Stimulated activated CD8-positive, alpha-beta memory T cell treated with anti-CD3 and anti-CD28 coated beads, Interleukin-7, amount 100 ng/mL, for 48 hours (primary cell): ENCODE results near the gene TAOK3.
"Not testable (repeated sequence)": the region's sequence is repeated elsewhere in the genome, so short reads cannot be mapped to it uniquely, and the experiment has no call there.

Source experiments
- DNase-seq, 2 donors: peaks; one replicate each; pipeline ENCODE4 v3.0.0-alpha.2; 2020; ENCODE audit warnings: low read depth in 1 of 2; ENCODE audit errors: extremely low read depth in 1 of 2

TAOK3 gene

DNA sequence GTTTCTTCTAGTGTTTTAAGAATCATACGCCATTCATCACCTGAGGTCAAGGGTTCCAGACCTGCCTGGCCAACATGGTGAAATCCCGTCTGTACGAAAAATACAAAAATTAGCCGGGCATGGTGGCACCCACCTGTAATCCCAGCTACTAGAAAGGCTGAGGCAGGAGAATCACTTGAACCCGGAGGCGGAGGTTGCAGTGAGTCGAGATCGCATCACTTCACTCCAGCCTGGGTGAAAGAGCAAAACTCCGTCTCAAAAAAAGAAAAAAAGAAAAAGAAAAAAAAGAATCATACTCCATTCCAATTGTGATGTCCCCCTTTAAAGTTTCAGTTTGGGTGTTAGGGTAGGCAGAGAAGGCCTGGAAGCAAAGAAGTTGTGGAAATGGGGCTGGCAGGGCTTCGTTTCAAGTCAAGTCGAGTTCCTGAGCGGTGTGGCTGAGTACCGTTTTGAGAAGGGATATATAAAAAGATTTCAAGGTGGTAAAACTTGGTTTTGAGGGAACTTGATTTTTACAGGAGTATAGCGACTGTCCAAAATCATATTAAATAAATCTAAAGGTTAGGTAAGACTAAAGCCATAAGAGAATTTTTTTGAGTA lies 1.5 kb upstream of the TAOK3 start:
- no peak for DNase-seq

DNA sequence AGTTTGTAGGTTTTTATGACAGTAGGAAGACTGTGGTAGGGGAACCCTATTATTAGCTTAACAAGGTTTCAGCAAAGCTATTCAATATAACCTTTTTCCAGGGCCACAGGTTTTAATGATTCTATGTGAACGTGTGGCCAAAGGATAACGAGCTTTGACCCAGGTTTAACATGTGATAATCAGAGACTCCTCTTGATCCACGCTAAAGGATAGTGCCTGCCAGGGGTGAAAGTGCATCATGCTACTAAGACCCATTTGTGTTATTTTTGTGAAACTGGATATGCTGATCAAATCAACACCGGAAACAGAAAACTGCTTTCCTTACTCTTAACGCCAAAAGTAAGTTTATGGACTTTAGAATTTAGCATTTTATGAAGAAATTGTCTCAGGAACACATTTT lies 909 bp upstream of the TAOK3 start:
- no peak for DNase-seq

DNA sequence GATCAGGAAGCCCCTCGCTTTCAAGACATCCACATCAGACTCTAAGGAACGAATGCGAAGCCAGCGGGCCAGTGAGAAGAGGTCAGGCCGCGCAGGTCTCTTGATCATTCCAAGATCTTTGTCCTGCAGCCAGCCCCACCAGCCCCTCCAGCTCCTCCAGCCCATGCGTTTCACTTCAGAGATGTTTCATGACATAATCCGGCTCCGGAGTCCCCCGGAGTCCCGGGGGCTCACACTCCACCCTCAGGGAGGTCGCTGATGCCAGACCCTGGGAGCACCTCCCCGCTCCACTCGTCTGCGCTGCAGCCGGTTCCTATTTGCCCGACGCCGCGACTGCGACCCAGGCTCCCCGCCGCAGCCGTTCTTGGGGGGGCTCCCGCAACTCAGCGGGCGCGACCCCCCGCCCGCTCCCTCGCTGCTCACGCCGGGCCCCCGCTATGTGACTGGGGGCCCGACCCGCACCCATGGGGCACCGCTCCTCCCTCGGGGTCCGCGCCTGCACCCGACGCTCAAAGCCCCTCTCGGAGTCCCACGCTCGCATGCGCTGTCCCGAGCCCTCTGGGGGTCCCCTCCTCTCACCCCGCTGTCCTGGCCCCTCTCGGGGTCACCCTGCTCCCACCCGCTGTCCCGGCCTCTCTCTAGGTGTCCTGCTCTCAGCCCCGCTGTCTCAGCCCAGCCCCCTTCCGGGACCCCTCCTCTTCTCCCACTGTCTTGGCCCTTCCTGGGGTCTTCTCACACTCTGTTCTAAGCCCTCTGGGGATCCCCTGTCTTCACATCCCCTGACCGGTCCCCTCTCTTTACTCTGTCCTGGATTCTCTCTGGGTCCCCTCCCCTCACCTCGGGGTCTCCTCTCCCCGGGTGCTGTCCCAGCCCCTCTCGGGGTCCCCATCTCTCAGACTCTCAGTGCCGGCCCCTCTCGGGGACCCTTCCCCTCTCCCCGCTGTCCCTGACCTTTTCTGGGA lies 1.1 kb downstream of the TAOK3 start:
- no peak for DNase-seq

DNA sequence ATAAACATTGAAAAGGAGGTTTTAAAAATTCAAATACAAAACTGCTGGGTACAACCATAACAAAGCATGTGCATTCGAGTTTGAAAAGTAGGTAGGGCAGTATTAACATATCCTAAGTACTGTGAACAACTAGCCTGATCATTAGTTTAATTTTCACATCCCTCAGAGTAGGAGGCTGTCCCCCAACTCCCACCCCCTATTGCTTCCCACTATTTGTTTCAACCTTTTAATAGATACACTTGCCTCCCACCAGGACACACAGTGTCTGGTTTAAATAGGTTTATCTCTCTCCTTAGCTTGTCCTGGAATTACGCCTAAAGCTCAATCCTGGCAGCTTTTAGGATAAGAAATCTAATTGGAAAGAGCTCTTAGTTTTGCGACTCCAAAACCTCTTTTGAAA lies 2.1 kb downstream of the TAOK3 start:
- DNase-seq: no peak

DNA sequence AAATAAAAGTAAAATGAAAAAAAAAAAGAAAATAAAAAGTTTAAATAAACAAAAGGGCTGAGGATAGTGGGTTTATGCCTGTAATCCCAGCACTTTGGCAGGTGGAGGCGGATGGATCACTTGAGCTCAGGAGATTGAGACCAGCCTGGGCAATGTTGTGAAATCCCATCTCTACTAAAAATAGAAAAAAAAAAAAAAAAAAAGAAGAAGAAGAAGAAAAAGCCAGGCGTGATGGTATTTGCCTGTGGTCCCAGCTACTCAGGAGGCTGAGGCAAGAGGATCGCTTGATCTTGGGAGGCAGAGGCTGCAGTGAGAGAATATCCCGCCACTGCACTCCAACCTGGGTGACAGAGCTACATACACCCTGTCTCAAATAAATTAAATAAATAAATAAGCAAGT lies 3.9 kb downstream of the TAOK3 start:
- no peak for DNase-seq

DNA sequence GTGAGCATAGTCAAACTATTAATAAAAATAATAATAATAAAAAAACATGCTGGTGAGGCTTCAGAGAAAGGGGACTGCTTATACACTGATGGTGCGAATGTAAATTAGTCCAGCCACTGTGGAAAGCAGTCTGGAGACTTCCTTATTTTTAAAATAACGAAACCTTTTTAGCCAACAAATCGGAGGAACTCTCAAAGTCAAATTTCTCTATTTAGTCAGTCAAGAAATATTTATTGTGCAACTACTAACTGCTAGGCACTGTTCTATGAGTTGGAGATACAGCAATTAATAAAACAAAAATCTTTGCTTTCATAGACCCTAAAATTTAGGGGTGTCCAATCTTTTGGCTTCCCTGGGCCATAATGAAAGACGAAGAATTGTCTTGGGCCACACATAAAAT lies 10.8 kb downstream of the TAOK3 start:
- DNase-seq: no peak

DNA sequence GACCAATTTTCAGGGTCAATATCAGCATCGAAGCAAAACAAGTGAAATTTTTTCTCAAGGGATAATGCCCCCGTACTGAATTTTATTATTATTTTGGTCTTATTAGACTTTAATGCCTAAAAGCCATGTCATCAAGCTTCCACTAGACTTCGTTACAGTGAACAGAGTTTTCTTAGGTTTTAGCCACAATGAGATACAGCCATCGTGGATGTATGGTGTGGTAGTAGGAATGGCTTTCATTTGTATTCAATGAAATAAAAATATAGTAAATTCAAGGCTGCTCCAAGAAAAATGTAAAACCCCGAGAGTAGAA lies 11.7 kb downstream of the TAOK3 start:
- no peak for DNase-seq

DNA sequence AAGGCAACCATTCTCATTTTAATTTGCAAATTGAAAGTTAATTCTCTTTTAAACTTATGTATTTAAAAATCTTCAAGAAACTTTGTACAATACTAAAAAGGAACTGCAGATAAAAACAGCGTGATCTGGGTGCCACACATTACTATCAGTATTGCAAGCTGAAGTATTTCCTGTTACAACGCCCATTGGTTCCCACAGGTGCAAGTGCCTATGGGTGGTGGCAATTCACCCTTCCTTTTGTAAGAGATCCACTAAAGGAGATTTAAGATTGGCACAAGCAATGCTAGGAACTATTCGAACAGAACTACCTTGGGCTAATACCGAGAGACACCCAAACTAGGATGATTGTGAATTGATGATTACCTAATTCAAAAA lies 13.2 kb downstream of the TAOK3 start:
- DNase-seq: no peak

DNA sequence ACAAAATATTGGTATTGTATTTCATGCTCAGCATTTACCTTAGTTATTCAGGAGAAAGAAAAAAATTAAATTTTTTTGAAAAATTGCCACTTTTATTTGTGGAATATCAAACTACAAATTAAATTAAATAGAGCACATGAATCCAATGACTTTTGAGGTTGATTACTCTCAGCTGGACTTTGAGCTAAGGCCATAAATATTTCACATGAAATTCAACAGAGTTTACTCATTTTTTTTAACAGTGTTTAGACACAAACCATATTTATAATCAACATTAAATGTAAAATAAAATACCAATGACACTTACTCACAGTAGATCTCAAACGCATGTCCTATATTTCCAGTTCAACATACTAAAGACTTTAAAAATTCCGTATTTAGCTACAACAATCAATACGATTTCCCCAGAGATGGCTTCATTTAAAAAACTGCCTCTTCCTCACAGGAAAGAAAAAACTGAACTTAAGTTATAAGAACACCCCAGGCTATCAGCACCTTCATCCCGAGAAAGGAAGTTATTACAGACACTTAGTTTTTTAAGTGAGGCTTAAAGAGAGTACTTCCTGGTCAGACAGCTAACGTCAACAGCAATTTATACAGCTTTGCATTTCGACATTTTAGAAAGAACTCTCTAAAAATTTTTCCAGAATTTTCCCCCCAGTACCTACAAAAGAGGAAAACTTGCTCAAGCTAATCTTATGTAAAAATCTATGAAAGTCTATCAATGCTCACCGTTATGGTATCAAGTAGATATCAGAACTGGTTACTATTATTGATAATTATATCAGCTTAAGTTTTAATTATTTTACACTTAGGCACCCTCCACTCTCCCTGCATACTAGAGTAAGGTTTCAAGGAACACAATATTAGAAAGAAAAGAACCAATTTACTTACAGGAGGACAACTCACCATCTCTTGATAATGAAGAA lies 13.8 kb downstream of the TAOK3 start:
- DNase-seq: no peak

DNA sequence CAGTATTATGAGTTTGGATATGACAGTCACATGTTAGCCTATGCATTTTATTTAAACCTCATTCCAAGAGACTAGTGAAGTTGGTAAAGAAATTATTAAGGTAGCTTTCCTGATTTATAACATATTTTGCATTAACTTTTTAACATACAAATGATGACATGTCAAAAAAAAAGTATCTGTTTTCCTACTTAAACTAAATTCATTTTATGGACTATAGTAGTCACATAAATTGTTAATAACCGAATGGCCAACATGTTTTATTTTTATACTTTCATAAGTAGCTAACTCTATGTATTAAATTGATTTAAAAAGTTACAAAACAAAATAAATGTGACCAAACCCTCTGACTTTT lies 14.7 kb downstream of the TAOK3 start:
- no peak for DNase-seq

DNA sequence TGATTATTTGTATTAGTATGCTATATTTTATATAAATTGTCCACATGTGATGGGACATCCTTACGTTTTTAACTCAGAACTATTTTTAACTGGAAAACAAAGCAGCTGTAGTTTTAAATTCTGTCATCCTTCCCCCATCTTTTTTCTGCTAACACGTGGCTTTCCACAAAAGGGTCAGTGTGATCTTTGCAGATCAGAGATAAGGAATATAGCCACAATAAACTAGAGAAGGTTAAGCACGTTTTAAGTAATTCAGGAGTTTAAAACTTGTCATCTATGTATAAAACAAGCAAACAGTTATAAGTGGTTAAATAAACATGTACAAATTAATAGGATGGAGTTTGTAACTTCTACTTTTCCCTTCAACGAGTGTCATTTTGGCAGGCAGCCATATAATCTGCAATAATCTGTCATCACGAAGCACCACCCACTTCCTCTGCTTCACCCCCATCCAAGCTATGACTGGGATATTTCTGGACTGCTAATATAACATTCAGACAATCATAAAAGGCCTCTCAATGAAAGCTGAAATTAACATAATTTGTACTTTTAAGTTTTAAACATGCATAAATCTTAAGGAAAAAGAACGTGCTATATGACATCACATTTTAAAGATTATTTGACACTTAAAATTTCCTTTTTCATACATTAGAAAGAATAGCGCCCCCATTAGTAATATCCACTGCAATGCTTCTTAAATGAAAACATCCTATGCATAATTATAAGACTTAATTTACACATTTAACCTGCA lies 15.3 kb downstream of the TAOK3 start:
- DNase-seq: no peak

DNA sequence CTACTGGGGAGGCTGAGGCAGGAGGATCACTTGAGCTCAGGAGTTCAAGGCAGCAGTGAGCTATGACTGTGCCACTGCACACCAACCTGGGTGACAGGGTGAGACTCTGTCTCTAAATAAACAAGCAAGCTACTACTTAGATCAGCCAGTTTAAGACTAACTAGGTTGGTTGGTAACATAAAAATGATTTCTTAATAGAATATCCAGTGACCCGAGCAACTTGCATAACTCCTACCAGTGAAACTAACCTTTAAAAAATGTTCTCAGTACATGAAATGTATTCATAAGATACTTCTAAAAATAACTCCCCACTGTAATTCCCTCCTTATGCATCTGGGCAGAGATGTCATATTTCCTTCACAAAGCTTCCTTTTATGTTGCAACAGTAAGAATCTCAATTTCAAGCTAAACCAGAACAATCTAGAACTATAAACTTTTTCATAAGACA lies 15.9 kb downstream of the TAOK3 start:
- DNase-seq: no peak

DNA sequence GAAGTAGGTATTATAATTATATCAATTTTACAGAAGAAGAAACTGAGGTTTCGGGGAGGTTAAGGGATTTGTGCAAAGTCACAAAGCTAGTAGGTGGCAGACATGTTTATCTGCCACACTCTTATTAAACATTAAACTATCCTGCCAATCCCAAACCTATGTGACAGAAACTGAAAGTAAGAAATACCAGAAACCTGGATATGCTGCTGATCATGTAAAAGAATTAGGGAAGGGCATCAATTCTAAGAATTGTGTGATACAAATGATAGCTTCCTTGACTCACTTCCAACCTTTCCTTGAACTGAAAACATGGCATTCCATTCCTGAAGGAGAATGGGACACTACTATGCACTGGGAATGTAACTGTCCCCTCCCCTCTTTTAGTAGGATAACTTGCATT lies 16.9 kb downstream of the TAOK3 start:
- no peak for DNase-seq

DNA sequence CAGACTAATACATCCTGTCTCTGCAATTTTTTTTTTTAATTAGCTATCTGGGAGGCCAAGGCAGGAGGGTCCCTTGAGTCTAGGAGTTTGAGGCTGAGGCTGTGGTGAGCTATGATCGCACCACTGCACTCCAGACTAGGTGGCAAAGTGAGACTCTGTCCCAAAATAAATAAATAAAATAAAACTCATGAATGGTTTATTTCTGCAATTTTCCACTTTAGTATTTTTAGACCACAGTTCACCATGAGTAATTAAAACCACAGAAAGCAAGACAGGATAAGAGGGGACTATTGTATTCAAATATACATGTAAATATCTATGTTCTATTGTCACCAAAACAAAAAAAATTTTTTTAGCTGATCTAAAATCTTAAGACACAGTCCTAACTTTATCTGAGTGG lies 17.8 kb downstream of the TAOK3 start:
- no peak for DNase-seq

DNA sequence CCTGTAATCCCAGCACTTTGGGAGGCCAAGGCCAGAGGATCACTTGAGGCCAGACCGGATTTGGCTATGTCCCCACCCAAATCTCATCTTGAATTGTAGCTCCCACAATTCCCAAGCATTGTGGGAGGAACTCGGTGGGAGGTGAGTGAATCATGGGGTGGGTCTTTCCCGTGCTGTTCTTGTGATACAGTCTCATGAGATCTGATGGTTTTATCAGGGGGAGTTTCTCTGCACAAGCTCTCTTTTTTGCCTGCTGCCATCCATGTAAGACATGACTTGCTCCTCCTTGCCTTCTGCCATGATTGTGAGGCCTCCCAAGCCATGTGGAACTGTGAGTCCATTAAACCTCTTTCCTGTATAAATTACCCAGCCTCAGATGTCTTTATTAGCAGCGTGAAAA lies 18.2 kb downstream of the TAOK3 start:
- DNase-seq: not testable (repeated sequence)

DNA sequence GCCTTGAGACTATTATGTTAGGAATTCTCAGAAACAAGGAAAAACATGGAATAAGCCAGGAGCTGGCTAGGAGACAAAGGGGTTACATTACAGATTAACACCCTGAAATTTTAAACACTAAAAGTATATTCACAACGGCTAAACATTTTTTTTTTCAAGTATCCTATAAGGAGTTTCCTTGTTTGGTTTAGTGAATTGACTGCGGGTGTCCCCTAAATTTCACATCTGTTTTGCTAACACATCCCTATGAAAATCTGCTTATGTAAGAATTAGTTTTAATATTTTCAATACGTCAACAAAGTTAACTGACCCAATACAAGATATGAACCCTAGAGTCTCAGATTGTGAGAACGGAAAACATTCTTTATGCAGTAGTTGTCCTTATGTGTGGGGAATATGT lies 19.0 kb downstream of the TAOK3 start:
- DNase-seq: no peak

DNA sequence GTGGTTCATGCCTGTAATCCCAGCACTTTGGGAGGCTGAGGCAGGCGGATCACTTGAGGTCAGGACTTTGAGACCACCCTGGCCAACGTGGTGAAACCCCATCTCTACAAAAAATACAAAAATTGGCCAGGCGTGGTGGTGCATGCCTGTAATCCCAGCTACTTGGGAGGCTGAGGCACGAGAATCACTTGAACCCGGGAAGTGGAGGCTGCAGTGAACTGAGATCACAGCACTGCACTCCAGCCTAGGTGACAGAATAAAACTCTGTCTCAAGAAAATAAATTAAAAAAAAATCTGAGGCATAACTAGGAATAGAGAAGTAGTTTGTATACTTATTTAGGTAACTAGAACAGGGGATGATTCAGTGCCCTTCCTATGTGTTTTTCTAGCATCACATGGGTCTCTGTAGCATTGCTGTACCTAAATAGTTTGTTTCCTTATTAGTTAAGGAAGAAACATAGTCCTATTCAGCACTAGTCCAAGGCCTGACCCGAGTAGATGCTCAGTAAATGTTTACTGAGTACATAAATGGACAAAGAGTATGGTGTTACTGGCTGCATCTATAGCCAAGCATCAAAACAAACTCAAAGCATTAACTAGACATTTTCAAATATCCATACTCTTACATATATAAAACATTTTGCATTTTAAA lies 21.7 kb downstream of the TAOK3 start:
- DNase-seq: no peak

DNA sequence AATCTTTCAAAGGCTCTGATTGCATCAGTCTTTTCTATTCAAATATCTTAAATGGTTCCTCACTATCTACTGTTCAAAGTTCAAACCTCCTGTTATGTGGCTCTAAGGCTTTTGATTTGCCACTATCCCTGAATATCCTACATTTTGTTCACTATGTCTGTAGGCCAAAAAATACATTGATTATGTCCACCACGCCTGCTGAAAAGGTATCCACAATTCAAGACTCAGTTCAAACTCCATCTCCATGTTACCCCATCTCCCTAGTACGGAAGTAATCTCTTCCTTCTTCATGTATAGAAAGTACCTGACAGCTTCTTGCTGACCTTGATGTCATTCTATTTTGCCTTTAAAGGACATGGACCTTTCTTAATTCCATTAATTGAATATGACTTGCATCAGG lies 24.8 kb downstream of the TAOK3 start:
- DNase-seq: no peak

DNA sequence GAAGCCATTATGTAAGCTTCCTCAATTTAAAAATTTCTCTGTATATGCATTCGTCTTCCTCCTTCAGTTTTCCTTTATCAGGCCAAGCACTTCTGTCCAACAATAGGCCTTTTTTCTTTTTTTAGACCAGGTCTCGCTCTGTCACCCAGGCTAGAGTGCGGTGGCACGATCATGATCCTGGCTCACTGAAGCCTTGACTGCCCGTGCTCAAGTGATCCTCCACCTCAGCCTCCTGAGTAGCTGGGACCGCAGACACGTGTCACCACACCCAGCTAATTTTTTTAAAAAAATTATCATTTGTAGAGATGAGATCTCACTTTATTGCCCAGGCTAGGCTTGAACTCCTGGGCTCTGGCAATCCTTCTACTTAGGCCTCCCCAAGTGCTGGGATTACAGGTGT lies 25.8 kb downstream of the TAOK3 start:
- no peak for DNase-seq

DNA sequence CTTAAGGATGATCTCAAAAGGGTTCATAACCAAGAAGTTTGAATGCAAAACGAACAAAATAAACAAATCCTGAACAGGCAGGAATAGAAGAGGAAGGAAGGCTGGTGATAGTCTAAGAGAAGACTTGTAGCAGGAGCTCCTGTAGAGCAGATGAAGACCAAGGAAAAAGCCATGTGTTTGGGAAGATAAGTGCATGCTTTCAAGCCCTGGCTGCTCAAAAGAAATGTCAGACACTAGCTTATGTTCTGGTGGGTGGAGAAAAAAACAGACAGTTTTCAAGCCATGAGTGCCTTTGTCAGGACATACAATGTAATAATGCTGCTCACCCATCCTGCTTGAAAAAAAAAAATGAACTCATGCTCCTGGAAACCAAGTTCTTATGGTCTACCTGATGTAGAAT lies 27.4 kb downstream of the TAOK3 start:
- no peak for DNase-seq
